H1 (cell line): ENCODE data around the gene MELK. TPM values are rescaled to one million over a fixed set of nuclear protein-coding genes. Genes with fewer than 3 reads are reported as not detected.

ENCODE experiments used
- CTCF ChIA-PET: fragments of 300-600 bp; sonication (Branson Sonifier 250); formaldehyde crosslinking; loops from one replicate; lab custom pipeline; 2021; ENCODE audit not compliant: partially characterized antibody; lab: Charles Lee
- POLR2A ChIA-PET: fragments of 300-600 bp; sonication (Branson Sonifier 250); formaldehyde crosslinking; loops from one replicate; lab custom pipeline; 2021; ENCODE audit warnings: inconsistent platforms; ENCODE audit not compliant: partially characterized antibody; lab: Charles Lee
- DNase-seq, 2 experiments: peaks; one replicate each; pipeline versions ENCODE4 v3.0.0 to v3.0.0-alpha.2; 2010 to 2022; ENCODE audit warnings: low spot score in 2 of 2, low read depth in 1 of 2, mixed read lengths in 1 of 2
- FAIRE-seq: peaks from 2 replicates; lab custom pipeline; 2011; peaks lifted over from hg19 to GRCh38; lab: Jason Lieb, UNC
- H2AFZ ChIP-seq: 2 replicates; pipeline ENCODE4 v1.8.1; 2012; ENCODE audit warnings: low read length, inconsistent platforms
- H2AK5ac ChIP-seq: 2 replicates; pipeline ENCODE4 v1.6.1; 2013; ENCODE audit warnings: low read depth, low read length
- H2BK120ac ChIP-seq: replicated peaks from 2 replicates; pipeline ENCODE3; 2013; ENCODE audit warnings: low read depth, low read length, inconsistent platforms
- H2BK12ac ChIP-seq: 2 replicates; pipeline ENCODE4 v1.6.1; 2013; ENCODE audit warnings: low read depth, low read length
- H2BK15ac ChIP-seq: 2 replicates; pipeline ENCODE4 v1.6.1; 2013; ENCODE audit warnings: low read length
- H2BK20ac ChIP-seq: 2 replicates; pipeline ENCODE4 v1.6.1; 2013; ENCODE audit warnings: low read length
- H2BK5ac ChIP-seq: 2 replicates; pipeline ENCODE4 v1.6.1; 2013; ENCODE audit warnings: low read depth, low read length
- H3K14ac ChIP-seq: 2 replicates; pipeline ENCODE4 v1.6.1; 2013; ENCODE audit warnings: inconsistent platforms; ENCODE audit not compliant: insufficient read length
- H3K18ac ChIP-seq: 2 replicates; pipeline ENCODE4 v1.6.1; 2013; ENCODE audit warnings: low read length; ENCODE audit errors: extremely low read depth
- H3K23ac ChIP-seq: 2 replicates; pipeline ENCODE4 v1.6.1; 2013; ENCODE audit warnings: inconsistent platforms; ENCODE audit not compliant: insufficient read length
- H3K23me2 ChIP-seq: 2 replicates; pipeline ENCODE4 v1.6.1; 2013; ENCODE audit warnings: low read depth, low read length
- H3K27ac ChIP-seq: 2 replicates; pipeline ENCODE4 v1.6.1; 2011; ENCODE audit warnings: low read depth, low read length, inconsistent platforms
- H3K27me3 ChIP-seq, 4 experiments: replicated peaks in 1 of 4; 1 replicate in 1 of 4; 2 replicates in 3 of 4; pipeline versions ENCODE4 v1.6.1 to v1.8.1; 2011 to 2013; ENCODE audit warnings: low read length in 3 of 4, mild to moderate bottlenecking in 3 of 4, inconsistent platforms in 2 of 4, mixed read lengths in 2 of 4, moderate library complexity in 1 of 4; ENCODE audit not compliant: control insufficient read depth in 3 of 4, insufficient read depth in 3 of 4; ENCODE audit errors: extremely low read depth in 1 of 4
- H3K36me3 ChIP-seq, 4 experiments: 2 replicates each; pipeline versions ENCODE4 v1.6.1 to v1.8.1; 2011 to 2013; ENCODE audit warnings: mild to moderate bottlenecking in 4 of 4, low read length in 3 of 4, moderate library complexity in 2 of 4, control low read depth in 1 of 4, inconsistent platforms in 1 of 4; ENCODE audit not compliant: insufficient read depth in 4 of 4, control insufficient read depth in 2 of 4
- H3K4ac ChIP-seq: replicated peaks from 2 replicates; pipeline ENCODE3; 2013; ENCODE audit warnings: low read length, low read depth, mixed read lengths, inconsistent platforms; ENCODE audit not compliant: insufficient read length
- H3K4me1 ChIP-seq, 4 experiments: replicated peaks in 1 of 4; 1 replicate in 1 of 4; 2 replicates in 3 of 4; pipeline versions ENCODE4 v1.6.1 to v1.8.1; 2011 to 2013; ENCODE audit warnings: low read length in 3 of 4, inconsistent platforms in 2 of 4, mixed read lengths in 1 of 4; ENCODE audit not compliant: insufficient read depth in 4 of 4, control insufficient read depth in 3 of 4
- H3K4me2 ChIP-seq, 2 experiments: 2 replicates each; pipeline versions ENCODE4 v1.6.1 to v1.8.1; 2011 to 2013; ENCODE audit warnings: low read depth in 2 of 2, low read length in 2 of 2, control low read depth in 1 of 2, inconsistent platforms in 1 of 2, mild to moderate bottlenecking in 1 of 2; ENCODE audit not compliant: insufficient read depth in 1 of 2
- H3K4me3 ChIP-seq, 4 experiments: fragments of 200-600, 300-600 bp in 1 of 4; sonication (generic), shearing (Covaris generic), sonication (Bioruptor Twin) in 1 of 4; 2 replicates each; pipeline versions ENCODE4 v1.5.1 to v1.8.1; 2011 to 2016; ENCODE audit warnings: low read length in 4 of 4, low read depth in 3 of 4, control low read depth in 2 of 4, inconsistent platforms in 2 of 4, mild to moderate bottlenecking in 2 of 4, mixed read lengths in 1 of 4, moderate library complexity in 1 of 4; ENCODE audit not compliant: insufficient read depth in 2 of 4; ENCODE audit errors: extremely low read depth in 1 of 4
- H3K56ac ChIP-seq: replicated peaks from 2 replicates; pipeline ENCODE3; 2013; ENCODE audit warnings: low read depth, mild to moderate bottlenecking, mixed read lengths, low read length, inconsistent platforms; ENCODE audit not compliant: insufficient read length
- H3K79me1 ChIP-seq: 2 replicates; pipeline ENCODE4 v1.6.1; 2013; ENCODE audit warnings: low read depth, low read length, control low read depth
- H3K79me2 ChIP-seq, 2 experiments: 2 replicates each; pipeline versions ENCODE4 v1.6.1 to v1.8.1; 2012 to 2013; ENCODE audit warnings: low read length in 2 of 2, mild to moderate bottlenecking in 2 of 2, inconsistent platforms in 1 of 2; ENCODE audit not compliant: insufficient read depth in 2 of 2, control insufficient read depth in 1 of 2
- H3K9ac ChIP-seq, 4 experiments: replicated peaks in 1 of 4; 1 replicate in 1 of 4; 2 replicates in 3 of 4; pipeline versions ENCODE4 v1.6.1 to v1.8.1; 2011 to 2013; ENCODE audit warnings: low read depth in 3 of 4, low read length in 3 of 4, control low read depth in 2 of 4, mild to moderate bottlenecking in 2 of 4, moderate library complexity in 2 of 4, inconsistent platforms in 1 of 4; ENCODE audit errors: extremely low read depth in 1 of 4
- H3K9me3 ChIP-seq, 2 experiments: 2 replicates each; pipeline versions ENCODE4 v1.6.1 to v1.8.1; 2012 to 2013; ENCODE audit warnings: mild to moderate bottlenecking in 2 of 2, moderate library complexity in 2 of 2, control low read depth in 1 of 2, inconsistent platforms in 1 of 2, low read depth in 1 of 2, low read length in 1 of 2, mixed read lengths in 1 of 2; ENCODE audit not compliant: insufficient read depth in 2 of 2
- H4K20me1 ChIP-seq, 2 experiments: replicated peaks in 1 of 2; 2 replicates each; pipeline versions ENCODE3 to v1.8.1; 2011 to 2013; ENCODE audit warnings: inconsistent platforms in 2 of 2, low read length in 2 of 2, mild to moderate bottlenecking in 1 of 2; ENCODE audit not compliant: insufficient read depth in 2 of 2, control insufficient read depth in 1 of 2
- H4K5ac ChIP-seq: 2 replicates; pipeline ENCODE4 v1.6.1; 2013; ENCODE audit warnings: low read length, low read depth, mixed read lengths, inconsistent platforms; ENCODE audit not compliant: insufficient read length
- H4K8ac ChIP-seq: 2 replicates; pipeline ENCODE4 v1.8.0; 2013; ENCODE audit warnings: mild to moderate bottlenecking, moderate library complexity, low read length, inconsistent platforms; ENCODE audit not compliant: insufficient read depth; ENCODE audit errors: extremely low read depth
- H4K91ac ChIP-seq: replicated peaks from 2 replicates; pipeline ENCODE3; 2013; ENCODE audit warnings: low read length, mixed read lengths, inconsistent platforms; ENCODE audit not compliant: insufficient read length
- ASH2L ChIP-seq: fragments of 200-600, 300-600 bp; sonication (generic); IDR thresholded peaks from one replicate; pipeline ENCODE4 v1.7.1; 2017; ENCODE audit warnings: low read length
- CTCF ChIP-seq, 3 experiments: IDR thresholded peaks; 1 replicate in 2 of 3; 2 replicates in 1 of 3; pipeline versions ENCODE4 v1.5.1 to v1.6.1; 2011; ENCODE audit warnings: low read length in 3 of 3, mild to moderate bottlenecking in 3 of 3, inconsistent platforms in 2 of 3, low read depth in 1 of 3, moderate library complexity in 1 of 3; ENCODE audit not compliant: insufficient read depth in 1 of 3; ENCODE audit errors: control extremely low read depth in 1 of 3
- EZH2 ChIP-seq: fragments of 200-600 bp; sonication (generic); IDR thresholded peaks from 2 replicates; pipeline ENCODE4 v1.7.1; 2012; ENCODE audit warnings: low read depth, mild to moderate bottlenecking, moderate library complexity, low read length, inconsistent platforms; ENCODE audit not compliant: severe bottlenecking
- SIN3A ChIP-seq, 2 experiments: IDR thresholded peaks in 1 of 2; conservative IDR thresholded peaks in 1 of 2; 2 replicates each; pipeline ENCODE4 v1.6.1; 2011 to 2012; ENCODE audit warnings: low read length in 2 of 2, improper control_type of control experiment in 1 of 2, low read depth in 1 of 2, mild to moderate bottlenecking in 1 of 2
- SRF ChIP-seq: IDR thresholded peaks from 2 replicates; pipeline ENCODE4 v1.6.1; 2011; ENCODE audit warnings: mild to moderate bottlenecking, low read depth, low read length, moderate library complexity
- TEAD4 ChIP-seq: IDR thresholded peaks from 2 replicates; pipeline ENCODE4 v1.6.1; 2012; ENCODE audit warnings: low read depth, low read length, inconsistent platforms, mixed read lengths
- WGBS, 2 experiments: shearing (Covaris generic) in 1 of 2; methylation state at CpG; one replicate each; pipeline versions ENCODE4 v1.1.6 to v1.1.7; 2013 to 2015; ENCODE audit warnings: low lambda C conversion rate in 2 of 2, mixed read lengths in 2 of 2, inconsistent platforms in 1 of 2, low coverage in 1 of 2, missing lambda C conversion rate in 1 of 2; ENCODE audit not compliant: insufficient replicate concordance in 2 of 2, insufficient coverage in 1 of 2, insufficient read length in 1 of 2; ENCODE audit errors: extremely low coverage in 1 of 2, missing lambda C conversion rate in 1 of 2; 5-methylcytosine and 5-hydroxymethylcytosine counted together
- polyA plus RNA-seq, 7 experiments: library from polyadenylated mRNA; depleted of rRNA in 3 of 7; stranded (reverse) in 5 of 7; unstranded in 2 of 7; fragments of >200 nt in 5 of 7; fragments of 200-250 nt in 2 of 7; gene quantifications; 1 replicate in 5 of 7; 2 replicates in 1 of 7; 4 replicates in 1 of 7; pipeline versions ENCODE4 v1.2.1 to v1.2.3, GENCODE V29; 2011 to 2013; ENCODE audit warnings: missing spikeins in 2 of 7, mixed read lengths in 2 of 7
- total RNA-seq: library from RNA; stranded (reverse); fragmentation: NEBNext Ultra II Directional; extraction: Animal tissue kit (Norgen Biotek cat#: 25700); gene quantifications from 2 replicates; pipeline ENCODE4 v1.2.1, GENCODE V29; 2021
- TF ChIP-seq, protein P1 (sequence below): IDR thresholded peaks from 2 replicates; pipeline ENCODE4 v1.6.1; 2012; ENCODE audit warnings: low read length, inconsistent platforms

Gene MELK
- total and polyA plus RNA-seq, 2 of the 8 experiments (the other 6 are each of a cell fraction or from before 2014, with no cell fraction given), result 26.2 to 53.1 TPM

GRCh38 chr9:36592801-36593583 is 20.3 kb downstream of the MELK start:
- Histone ChIP-seq H3K4ac (no peak overlapping the region), H3K79me1 (peaks cover 2% of the 10 kb centered on the region; the same call in 1 of the 2 replicates), H4K91ac (no peak overlapping the region), H3K9ac (no peak overlapping the region), H3K23me2 (no peaks in the 10 kb centered on the region), H3K4me1 (no peaks in the 10 kb centered on the region), H4K20me1 (peaks cover 0 to 4% of the 10 kb centered on the region in 2 experiments), H3K4me2 (no peak overlapping the region), H3K56ac (no peak overlapping the region), H2BK120ac (no peak overlapping the region), H3K27ac (no peak overlapping the region), H3K36me3 (peaks cover 9 to 68% (median 39%) of the 10 kb centered on the region in 4 experiments), H3K79me2 (no peaks in the 10 kb centered on the region; a peak in 1 of 4 replicates), H4K8ac (no peak overlapping the region), H2BK15ac (no peak overlapping the region), H3K14ac (no peak overlapping the region), H2BK5ac (no peak overlapping the region), H2BK20ac (no peak overlapping the region), H2BK12ac (no peak overlapping the region), H4K5ac (no peak overlapping the region), H3K23ac (no peak overlapping the region), H3K4me3 (no peak overlapping the region), H3K27me3 (no peaks in the 10 kb centered on the region), H2AK5ac (no peak overlapping the region), H3K9me3 (no peaks in the 10 kb centered on the region), H2AFZ (no peak overlapping the region), H3K18ac (no peak overlapping the region)
- ChIA-PET CTCF (interaction anchor here (0.6 to 1.7 kb wide), 2 partner anchors 186 to 1832 kb away, joined by 4 to 5 read pairs; no protein-coding TSS in a partner anchor), POLR2A (no interaction called here)
- 86% methylated on average over 4 of the region's 4 CpGs; no CpG with 5 or more reads in 1 of the 2 experiments for WGBS, 2 experiments
- no peak for DNase-seq
- FAIRE-seq, result no peak
- no peak for TF ChIP-seq CTCF (IDR thresholded peaks at IDR 0.05; ENCODE audit: control extremely low read depth in 1 of 3, insufficient read depth in 1 of 3, low read depth in 1 of 3, low read length in 3 of 3)
- TF ChIP-seq, protein P1, sequence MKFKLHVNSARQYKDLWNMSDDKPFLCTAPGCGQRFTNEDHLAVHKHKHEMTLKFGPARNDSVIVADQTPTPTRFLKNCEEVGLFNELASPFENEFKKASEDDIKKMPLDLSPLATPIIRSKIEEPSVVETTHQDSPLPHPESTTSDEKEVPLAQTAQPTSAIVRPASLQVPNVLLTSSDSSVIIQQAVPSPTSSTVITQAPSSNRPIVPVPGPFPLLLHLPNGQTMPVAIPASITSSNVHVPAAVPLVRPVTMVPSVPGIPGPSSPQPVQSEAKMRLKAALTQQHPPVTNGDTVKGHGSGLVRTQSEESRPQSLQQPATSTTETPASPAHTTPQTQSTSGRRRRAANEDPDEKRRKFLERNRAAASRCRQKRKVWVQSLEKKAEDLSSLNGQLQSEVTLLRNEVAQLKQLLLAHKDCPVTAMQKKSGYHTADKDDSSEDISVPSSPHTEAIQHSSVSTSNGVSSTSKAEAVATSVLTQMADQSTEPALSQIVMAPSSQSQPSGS, result no peak
- no peak for TF ChIP-seq TEAD4
- no peak for TF ChIP-seq SRF
- TF ChIP-seq EZH2, result no peak
- no peak for TF ChIP-seq SIN3A (conservative IDR thresholded peaks at IDR 0.05 in 1 of 2, IDR thresholded peaks at IDR 0.05 in 1 of 2; ENCODE audit: low read depth in 1 of 2, low read length in 2 of 2)
- TF ChIP-seq ASH2L, result no peak
